MCF 10A (cell line): ENCODE results near the gene CA10. TPM values are rescaled to one million over a fixed set of nuclear protein-coding genes. Genes with fewer than 3 reads are reported as not detected.

Source experiments
- BruUV-seq: library from RNA; stranded (reverse); fragments of 400-500 nt; replicated peaks from 2 replicates; lab custom pipeline; 2021; lab: Mats Ljungman, UMichigan
- CTCF ChIA-PET: fragments of 300-600 bp; sonication (Branson Sonifier 250); formaldehyde crosslinking; extraction: SDS; loops from one replicate; lab custom pipeline; 2021; ENCODE audit warnings: antibody characterized with exemption, inconsistent platforms; lab: Yijun Ruan, JAX
- POLR2A ChIA-PET: fragments of 300-600, 350-650 bp; sonication (Branson Sonifier 250); formaldehyde crosslinking; extraction: SDS; loops from one replicate; lab custom pipeline; 2020; ENCODE audit warnings: antibody characterized with exemption, inconsistent platforms; lab: Yijun Ruan, JAX
- DNase-seq: peaks from one replicate; pipeline ENCODE4 v3.0.0-alpha.2; 2018; ENCODE audit not compliant: unreplicated experiment
- H3K27ac Mint-ChIP-seq: one replicate; pipeline ENCODE4 v1.8.0; 2022; ENCODE audit warnings: mild to moderate bottlenecking, low read depth, mixed read lengths; ENCODE audit not compliant: unreplicated experiment
- H3K27me3 Mint-ChIP-seq: one replicate; pipeline ENCODE4 v1.8.0; 2022; ENCODE audit warnings: mixed read lengths; ENCODE audit not compliant: insufficient read depth, unreplicated experiment
- H3K36me3 Mint-ChIP-seq: one replicate; pipeline ENCODE4 v1.8.0; 2022; ENCODE audit warnings: mild to moderate bottlenecking, moderate library complexity, mixed read lengths; ENCODE audit not compliant: insufficient read depth, unreplicated experiment
- H3K4me1 Mint-ChIP-seq: one replicate; pipeline ENCODE4 v1.8.0; 2022; ENCODE audit warnings: mixed read lengths; ENCODE audit not compliant: insufficient read depth, unreplicated experiment
- H3K4me3 Mint-ChIP-seq: one replicate; pipeline ENCODE4 v1.8.0; 2022; ENCODE audit warnings: mild to moderate bottlenecking, moderate library complexity, mixed read lengths; ENCODE audit not compliant: unreplicated experiment
- H3K9me3 Mint-ChIP-seq: one replicate; pipeline ENCODE4 v1.8.0; 2022; ENCODE audit warnings: mixed read lengths; ENCODE audit not compliant: unreplicated experiment
- intact Hi-C: fragments of 100-400 bp; cut with micrococcal nuclease; formaldehyde crosslinking; loops from 2 replicates; pipeline ENCODE4 v1.14.1; 2022
- total RNA-seq: library from RNA; stranded (reverse); gene quantifications from 2 replicates; pipeline ENCODE4 v1.2.3, GENCODE V29; 2022
- TF ChIP-seq, protein P1 (sequence below): fragments of 200-600 bp; IDR thresholded peaks from one replicate; pipeline ENCODE4 v1.8.0; 2022; ENCODE audit warnings: antibody characterized with exemption, mild to moderate bottlenecking; ENCODE audit not compliant: unreplicated experiment

The CA10 gene
- total RNA-seq, 1 experiment from 2014 or later, result not detected

DNA sequence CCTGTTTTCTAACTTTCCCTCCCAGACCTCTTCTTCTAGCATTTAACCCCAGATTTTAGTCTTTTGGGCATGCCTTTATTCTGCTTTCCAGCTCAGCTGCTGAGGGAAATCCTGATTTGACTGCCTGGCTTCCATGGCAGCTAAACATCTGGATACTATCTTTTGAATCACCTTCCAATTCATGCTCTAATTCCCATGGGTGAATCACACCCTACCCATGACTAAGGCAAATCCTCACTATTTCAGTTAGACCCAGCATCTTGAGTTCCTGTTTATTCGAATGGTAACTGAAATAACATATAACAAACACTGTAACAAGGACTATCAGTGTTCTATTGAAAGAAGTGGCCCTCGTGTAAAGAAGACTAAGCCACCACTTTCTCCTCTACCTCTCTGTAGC is 29.8 kb downstream of the CA10 start:
- Mint-ChIP-seq H3K4me1 (no peaks in the 10 kb centered on the region), H3K36me3 (no peaks in the 10 kb centered on the region), H3K4me3 (no peak overlapping the region), H3K27me3 (peaks cover 12% of the 10 kb centered on the region), H3K27ac (no peak overlapping the region), H3K9me3 (no peaks in the 10 kb centered on the region)
- DNase-seq, result no peak
- intact Hi-C loops, result no loop called here
- TF ChIP-seq, protein P1, sequence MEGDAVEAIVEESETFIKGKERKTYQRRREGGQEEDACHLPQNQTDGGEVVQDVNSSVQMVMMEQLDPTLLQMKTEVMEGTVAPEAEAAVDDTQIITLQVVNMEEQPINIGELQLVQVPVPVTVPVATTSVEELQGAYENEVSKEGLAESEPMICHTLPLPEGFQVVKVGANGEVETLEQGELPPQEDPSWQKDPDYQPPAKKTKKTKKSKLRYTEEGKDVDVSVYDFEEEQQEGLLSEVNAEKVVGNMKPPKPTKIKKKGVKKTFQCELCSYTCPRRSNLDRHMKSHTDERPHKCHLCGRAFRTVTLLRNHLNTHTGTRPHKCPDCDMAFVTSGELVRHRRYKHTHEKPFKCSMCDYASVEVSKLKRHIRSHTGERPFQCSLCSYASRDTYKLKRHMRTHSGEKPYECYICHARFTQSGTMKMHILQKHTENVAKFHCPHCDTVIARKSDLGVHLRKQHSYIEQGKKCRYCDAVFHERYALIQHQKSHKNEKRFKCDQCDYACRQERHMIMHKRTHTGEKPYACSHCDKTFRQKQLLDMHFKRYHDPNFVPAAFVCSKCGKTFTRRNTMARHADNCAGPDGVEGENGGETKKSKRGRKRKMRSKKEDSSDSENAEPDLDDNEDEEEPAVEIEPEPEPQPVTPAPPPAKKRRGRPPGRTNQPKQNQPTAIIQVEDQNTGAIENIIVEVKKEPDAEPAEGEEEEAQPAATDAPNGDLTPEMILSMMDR, result no peak
- POLR2A ChIA-PET, result no interaction called here
- CTCF ChIA-PET, result interaction anchor here (0.6 kb wide), 1 partner anchor 424 kb away, joined by 3 read pairs; no protein-coding TSS in a partner anchor
- no TSS peak for BruUV-seq

DNA sequence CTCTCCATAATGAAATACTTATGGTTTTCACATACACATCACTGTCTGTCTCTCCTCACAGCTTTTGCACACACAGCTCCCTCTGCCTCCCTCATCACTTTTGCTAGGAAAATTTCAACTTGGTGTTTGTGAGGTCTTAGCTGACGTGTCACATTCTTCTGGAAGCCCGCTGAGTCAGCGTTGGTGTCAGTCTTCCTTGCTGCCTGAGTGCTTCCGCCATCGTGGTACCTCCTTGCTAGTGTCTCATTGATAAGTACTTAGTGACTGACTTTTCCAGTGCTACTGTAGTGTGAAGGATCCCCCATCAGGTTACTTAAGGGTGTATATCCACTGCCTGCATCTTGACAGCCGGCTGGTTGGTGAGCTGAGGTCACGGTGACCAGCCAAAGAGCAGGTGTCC is 33.5 kb downstream of the CA10 start:
- Mint-ChIP-seq H3K4me1 (no peaks in the 10 kb centered on the region), H3K9me3 (no peaks in the 10 kb centered on the region), H3K27ac (no peak overlapping the region), H3K27me3 (peaks cover 12% of the 10 kb centered on the region), H3K4me3 (no peak overlapping the region), H3K36me3 (no peaks in the 10 kb centered on the region)
- intact Hi-C loops, result no loop called here
- TF ChIP-seq, protein P1, result no peak
- POLR2A ChIA-PET, result no interaction called here
- BruUV-seq, result no TSS peak
- CTCF ChIA-PET, result interaction anchor here (1.2 to 1.9 kb wide), 2 partner anchors 359 to 361 kb away, joined by 3 to 7 read pairs; no protein-coding TSS in a partner anchor
- DNase-seq, result no peak

DNA sequence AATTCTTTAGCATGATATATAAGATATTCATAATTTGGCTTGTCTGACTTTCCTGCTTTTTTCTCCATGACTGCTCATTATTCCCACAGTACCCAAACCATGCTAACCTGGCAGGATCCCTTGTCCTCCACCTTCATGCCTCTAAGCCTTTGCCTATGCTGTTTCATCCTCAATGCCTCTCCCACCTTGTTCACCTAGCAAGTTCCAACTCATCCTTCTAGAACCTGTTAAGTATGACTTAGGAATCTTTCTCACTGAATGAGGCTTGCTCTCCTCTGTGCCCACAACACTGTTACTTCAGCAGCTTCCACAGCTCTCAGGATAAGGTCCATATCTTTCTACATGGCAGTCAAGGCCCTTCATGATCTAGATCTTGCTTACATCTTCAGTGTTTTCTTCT is 34.0 kb downstream of the CA10 start:
- intact Hi-C loops, result no loop called here
- no TSS peak for BruUV-seq
- DNase-seq, result no peak
- ChIA-PET POLR2A (no interaction called here), CTCF (interaction anchor here (0.6 to 1.9 kb wide), 3 partner anchors 17 to 360 kb away, joined by 3 to 7 read pairs (median 4); no protein-coding TSS in a partner anchor)
- Mint-ChIP-seq H3K4me3 (no peak overlapping the region), H3K4me1 (no peaks in the 10 kb centered on the region), H3K36me3 (no peaks in the 10 kb centered on the region), H3K27me3 (peaks cover 12% of the 10 kb centered on the region), H3K27ac (no peak overlapping the region), H3K9me3 (no peaks in the 10 kb centered on the region)
- TF ChIP-seq, protein P1, result no peak

DNA sequence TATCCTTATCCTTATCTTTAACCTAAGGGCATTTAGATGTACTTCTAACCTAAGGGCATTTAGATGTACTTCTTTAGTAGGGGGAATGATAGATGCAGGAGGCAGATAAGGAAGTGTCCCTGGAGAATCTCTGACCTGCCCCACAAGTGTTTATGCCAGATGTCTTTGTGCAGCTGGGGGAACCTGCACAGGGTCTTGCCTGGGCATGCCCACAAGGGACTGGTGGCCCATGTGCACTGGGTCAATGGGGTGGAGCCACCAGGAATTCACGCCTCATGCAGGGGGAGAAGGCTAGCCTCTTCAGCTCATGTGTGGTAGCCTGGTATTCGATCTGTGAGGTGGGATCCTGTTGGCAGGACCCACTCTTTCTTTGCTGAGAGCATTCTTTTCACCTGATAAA is 38.0 kb downstream of the CA10 start:
- DNase-seq, result no peak
- intact Hi-C loops, result no loop called here
- POLR2A ChIA-PET, result no interaction called here
- H3K9me3 Mint-ChIP-seq, result no peaks in the 10 kb centered on the region
- H3K27ac Mint-ChIP-seq, result peak overlapping the region; percentile 65
- peaks cover 12% of the 10 kb centered on the region for H3K27me3 Mint-ChIP-seq
- no peak overlapping the region for H3K4me3 Mint-ChIP-seq
- TF ChIP-seq, protein P1, result no peak
- no TSS peak for BruUV-seq
- no peaks in the 10 kb centered on the region for H3K4me1 Mint-ChIP-seq
- no peaks in the 10 kb centered on the region for H3K36me3 Mint-ChIP-seq
- CTCF ChIA-PET, result interaction anchor here (1.0 to 4.8 kb wide), 2 partner anchors 13 to 535 kb away, joined by 3 to 28 read pairs; no protein-coding TSS in a partner anchor
